ENCODE results near the gene CDC5L. TPM values are rescaled to one million over a fixed set of nuclear protein-coding genes. Genes with fewer than 3 reads are reported as not detected.

CDC5L gene
- total RNA-seq, 1 donor from 2014 or later = 18.2 TPM

- Mint-ChIP-seq H3K4me3 (ENCODE audit: unreplicated experiment) (no peak overlapping the region), H3K4me1 (ENCODE audit: low read depth, unreplicated experiment) (peaks cover 18% of the 10 kb centered on the region), H3K36me3 (ENCODE audit: low read depth, unreplicated experiment) (no peaks in the 10 kb centered on the region), H3K9me3 (ENCODE audit: unreplicated experiment) (no peaks in the 10 kb centered on the region), H3K27ac (ENCODE audit: unreplicated experiment) (no peak overlapping the region), H3K27me3 (ENCODE audit: low read depth, unreplicated experiment) (no peaks in the 10 kb centered on the region)
- Histone ChIP-seq H3K79me2 (ENCODE audit: insufficient read depth, low read length) (no peaks in the 10 kb centered on the region), H2AFZ (ENCODE audit: low read depth, low read length) (no peak overlapping the region), H3K4me2 (ENCODE audit: low read length) (no peak overlapping the region), H3K4me3 (ENCODE audit: insufficient read depth, low read depth, low read length) (no peak overlapping the region), H3K36me3 (ENCODE audit: insufficient read depth, low read length) (no peaks in the 10 kb centered on the region), H3K9me3 (ENCODE audit: insufficient read depth, low read depth, low read length) (no peaks in the 10 kb centered on the region), H3K27ac (ENCODE audit: low read depth, low read length) (no peak overlapping the region), H3K27me3 (ENCODE audit: insufficient read depth, low read length) (no peaks in the 10 kb centered on the region), H3K4me1 (ENCODE audit: insufficient read depth, low read length) (peaks cover 5% of the 10 kb centered on the region), H3K9ac (ENCODE audit: low read length) (no peak overlapping the region), H4K20me1 (ENCODE audit: insufficient read depth, low read length) (no peaks in the 10 kb centered on the region)
- TF ChIP-seq CTCF (IDR thresholded peaks at IDR 0.05; ENCODE audit: insufficient read depth, low read depth, low read length) (no peak), EZH2 (IDR thresholded peaks at IDR 0.05; ENCODE audit: insufficient read depth, low read length) (no peak)
- DNase-seq (ENCODE audit: low read depth) (no peak), FAIRE-seq (no peak)
Observed at GRCh38 chr6:44470115-44470464, 82.6 kb downstream of the CDC5L start.

GRCh38 chr6:44470746-44471145 lies 83.2 kb downstream of the CDC5L start:
- Histone ChIP-seq H3K9ac (ENCODE audit: low read length) (no peak overlapping the region), H3K27ac (ENCODE audit: low read depth, low read length) (no peak overlapping the region), H3K27me3 (ENCODE audit: insufficient read depth, low read length) (no peaks in the 10 kb centered on the region), H3K79me2 (ENCODE audit: insufficient read depth, low read length) (no peaks in the 10 kb centered on the region), H3K4me3 (ENCODE audit: insufficient read depth, low read depth, low read length) (no peak overlapping the region), H3K4me1 (ENCODE audit: insufficient read depth, low read length) (peaks cover 9% of the 10 kb centered on the region), H2AFZ (ENCODE audit: low read depth, low read length) (no peak overlapping the region), H4K20me1 (ENCODE audit: insufficient read depth, low read length) (no peaks in the 10 kb centered on the region), H3K36me3 (ENCODE audit: insufficient read depth, low read length) (no peaks in the 10 kb centered on the region), H3K4me2 (ENCODE audit: low read length) (no peak overlapping the region), H3K9me3 (ENCODE audit: insufficient read depth, low read depth, low read length) (no peaks in the 10 kb centered on the region)
- no peak for TF ChIP-seq CTCF (IDR thresholded peaks at IDR 0.05; ENCODE audit: insufficient read depth, low read depth, low read length)
- no peak for TF ChIP-seq EZH2 (IDR thresholded peaks at IDR 0.05; ENCODE audit: insufficient read depth, low read length)
- FAIRE-seq (no peak), DNase-seq (ENCODE audit: low read depth) (no peak)
- Mint-ChIP-seq H3K9me3 (ENCODE audit: unreplicated experiment) (no peaks in the 10 kb centered on the region), H3K36me3 (ENCODE audit: low read depth, unreplicated experiment) (no peaks in the 10 kb centered on the region), H3K4me1 (ENCODE audit: low read depth, unreplicated experiment) (peaks cover 18% of the 10 kb centered on the region), H3K27ac (ENCODE audit: unreplicated experiment) (no peak overlapping the region), H3K4me3 (ENCODE audit: unreplicated experiment) (no peak overlapping the region), H3K27me3 (ENCODE audit: low read depth, unreplicated experiment) (no peaks in the 10 kb centered on the region)

GRCh38 chr6:44471271-44471981 lies 83.9 kb downstream of the CDC5L start:
- FAIRE-seq (no peak), DNase-seq (ENCODE audit: low read depth) (no peak)
- no peaks in the 10 kb centered on the region for H3K9me3 Mint-ChIP-seq (ENCODE audit: unreplicated experiment)
- TF ChIP-seq CTCF (IDR thresholded peaks at IDR 0.05; ENCODE audit: insufficient read depth, low read depth, low read length) = no peak
- TF ChIP-seq EZH2 (IDR thresholded peaks at IDR 0.05; ENCODE audit: insufficient read depth, low read length) = no peak
- no peak overlapping the region for H2AFZ ChIP-seq (ENCODE audit: low read depth, low read length)
- H3K79me2 ChIP-seq (ENCODE audit: insufficient read depth, low read length) = no peaks in the 10 kb centered on the region
- no peaks in the 10 kb centered on the region for H3K27me3 Mint-ChIP-seq (ENCODE audit: low read depth, unreplicated experiment)
- H3K36me3 Mint-ChIP-seq (ENCODE audit: low read depth, unreplicated experiment) = no peaks in the 10 kb centered on the region
- H3K36me3 ChIP-seq (ENCODE audit: insufficient read depth, low read length) = no peaks in the 10 kb centered on the region
- no peak overlapping the region for H3K4me3 Mint-ChIP-seq (ENCODE audit: unreplicated experiment)
- H3K9me3 ChIP-seq (ENCODE audit: insufficient read depth, low read depth, low read length) = no peaks in the 10 kb centered on the region
- peaks cover 18% of the 10 kb centered on the region for H3K4me1 Mint-ChIP-seq (ENCODE audit: low read depth, unreplicated experiment)
- no peaks in the 10 kb centered on the region for H3K27me3 ChIP-seq (ENCODE audit: insufficient read depth, low read length)
- H3K27ac Mint-ChIP-seq (ENCODE audit: unreplicated experiment) = no peak overlapping the region
- H3K9ac ChIP-seq (ENCODE audit: low read length) = no peak overlapping the region
- H3K4me1 ChIP-seq (ENCODE audit: insufficient read depth, low read length) = peaks cover 14% of the 10 kb centered on the region
- H3K27ac ChIP-seq (ENCODE audit: low read depth, low read length) = no peak overlapping the region
- no peak overlapping the region for H3K4me2 ChIP-seq (ENCODE audit: low read length)
- no peak overlapping the region for H3K4me3 ChIP-seq (ENCODE audit: insufficient read depth, low read depth, low read length)
- no peaks in the 10 kb centered on the region for H4K20me1 ChIP-seq (ENCODE audit: insufficient read depth, low read length)
